ENCODE measurements around the gene NEURL1.
A peak's percentile ranks its signal among the peaks of the same experiment; 100 is the strongest.
"Not testable (repeated sequence)": the region's sequence is repeated elsewhere in the genome, so short reads cannot be mapped to it uniquely, and the experiment has no call there.

Gene NEURL1

DNA sequence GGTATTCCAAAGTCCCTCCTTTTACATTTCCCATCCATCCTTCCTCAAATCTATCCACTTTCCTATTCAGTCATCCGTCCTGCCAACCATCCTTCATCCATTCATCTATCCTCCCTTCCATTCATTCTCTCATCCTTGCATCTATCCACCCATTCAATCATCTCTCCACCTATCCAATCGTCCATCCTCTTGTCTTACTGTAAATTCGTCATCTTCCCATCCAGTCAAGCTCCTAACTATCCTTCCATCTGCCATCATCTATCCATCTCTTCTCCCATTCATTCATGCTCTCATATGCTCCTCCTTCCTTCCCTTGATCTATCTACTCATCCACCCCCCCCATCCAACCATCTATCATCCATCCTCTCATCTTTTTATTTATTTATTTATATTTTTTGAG, 19.4 kb upstream of the NEURL1 start:
- H3K4me3 ChIP-seq (ENCODE audit: insufficient read length, low read depth) = no peak overlapping the region
- H3K9me3 ChIP-seq (ENCODE audit: insufficient read depth, low read length) = no peaks in the 10 kb centered on the region
- TF ChIP-seq ZNF274 (IDR thresholded peaks at IDR 0.05; ENCODE audit: low read depth, low read length) (no peak), SUZ12 (IDR thresholded peaks at IDR 0.05; ENCODE audit: extremely low read depth, insufficient read depth, insufficient read length) (no peak), YY1 (IDR thresholded peaks at IDR 0.05; ENCODE audit: insufficient read depth, insufficient read length) (no peak)
- no peak overlapping the region for H3K9ac ChIP-seq (ENCODE audit: insufficient read length, low read depth)
- DNase-seq (ENCODE audit: low read depth, low spot score) = no peak
- peaks cover 18% of the 10 kb centered on the region for H3K4me1 ChIP-seq (ENCODE audit: insufficient read depth, insufficient read length)
- H3K27me3 ChIP-seq (ENCODE audit: insufficient read depth, insufficient read length) = no peaks in the 10 kb centered on the region
- H3K36me3 ChIP-seq (ENCODE audit: insufficient read depth, insufficient read length, low read length) = no peaks in the 10 kb centered on the region

DNA sequence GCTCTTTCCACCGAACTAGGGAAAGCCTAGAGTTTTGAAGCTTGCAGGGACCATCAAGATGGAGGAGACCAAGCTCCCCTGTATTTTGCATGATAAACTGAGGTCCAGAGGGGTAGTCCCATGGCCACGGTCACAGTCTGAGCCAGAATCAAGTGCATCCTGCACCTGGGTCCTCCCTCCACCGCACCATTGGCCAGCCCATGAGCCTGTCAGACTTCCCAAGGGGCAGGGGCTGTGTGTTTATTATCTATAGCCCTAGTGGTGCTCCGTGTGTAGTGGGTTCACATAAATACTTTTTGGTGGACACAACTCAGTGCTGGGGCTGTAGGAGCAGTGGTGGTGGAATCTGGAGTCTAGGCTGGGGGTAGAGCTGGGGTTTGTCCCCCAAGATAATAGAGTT, 18.1 kb upstream of the NEURL1 start:
- peaks cover 22% of the 10 kb centered on the region for H3K4me1 ChIP-seq (ENCODE audit: insufficient read depth, insufficient read length)
- H3K4me3 ChIP-seq (ENCODE audit: insufficient read length, low read depth) = no peak overlapping the region
- no peak overlapping the region for H3K9ac ChIP-seq (ENCODE audit: insufficient read length, low read depth)
- no peaks in the 10 kb centered on the region for H3K9me3 ChIP-seq (ENCODE audit: insufficient read depth, low read length)
- no peaks in the 10 kb centered on the region for H3K27me3 ChIP-seq (ENCODE audit: insufficient read depth, insufficient read length)
- no peak for DNase-seq (ENCODE audit: low read depth, low spot score)
- no peak for TF ChIP-seq YY1 (IDR thresholded peaks at IDR 0.05; ENCODE audit: insufficient read depth, insufficient read length)
- no peak for TF ChIP-seq SUZ12 (IDR thresholded peaks at IDR 0.05; ENCODE audit: extremely low read depth, insufficient read depth, insufficient read length)
- TF ChIP-seq ZNF274 (IDR thresholded peaks at IDR 0.05; ENCODE audit: low read depth, low read length) = no peak
- H3K36me3 ChIP-seq (ENCODE audit: insufficient read depth, insufficient read length, low read length) = no peaks in the 10 kb centered on the region

DNA sequence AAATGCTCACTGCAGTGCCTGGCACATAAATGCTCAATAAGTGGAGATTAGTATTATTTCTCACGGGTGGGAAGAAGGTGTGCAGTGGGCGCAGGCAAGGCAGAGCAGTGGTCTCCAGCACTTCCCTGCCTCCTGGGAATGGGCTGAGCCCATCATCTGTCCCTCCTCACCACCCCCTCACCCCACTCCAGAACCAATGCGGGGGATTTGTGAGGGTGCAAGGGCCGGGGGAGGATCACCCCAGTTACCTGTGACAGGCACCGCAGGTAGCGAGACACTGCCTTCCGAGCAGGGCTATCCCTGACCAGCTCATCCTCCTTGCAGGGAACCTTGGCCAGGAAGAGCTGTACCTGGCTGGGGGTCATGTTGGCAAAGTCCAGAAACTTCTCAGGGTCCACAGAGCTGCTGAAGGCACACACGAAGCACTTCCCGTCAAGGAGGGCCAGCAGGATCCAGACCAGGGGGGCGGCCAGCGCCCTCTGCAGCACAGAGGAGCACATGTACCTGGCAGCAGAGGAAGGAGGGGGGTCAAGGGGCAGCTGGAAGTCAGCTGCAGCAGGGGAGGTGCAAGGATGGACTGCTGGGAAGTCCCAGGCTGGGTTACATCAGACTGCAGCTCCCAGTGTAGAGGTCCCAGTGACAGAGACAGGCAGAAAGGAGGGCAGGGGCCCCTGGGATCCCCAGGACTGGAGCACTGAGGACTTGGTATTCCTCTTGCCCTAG, 17.3 kb upstream of the NEURL1 start:
- Histone ChIP-seq H3K36me3 (ENCODE audit: insufficient read depth, insufficient read length, low read length) (no peaks in the 10 kb centered on the region), H3K4me1 (ENCODE audit: insufficient read depth, insufficient read length) (peaks cover 22% of the 10 kb centered on the region), H3K9ac (ENCODE audit: insufficient read length, low read depth) (peak overlapping the region; percentile 15), H3K4me3 (ENCODE audit: insufficient read length, low read depth) (no peak overlapping the region), H3K9me3 (ENCODE audit: insufficient read depth, low read length) (no peaks in the 10 kb centered on the region), H3K27me3 (ENCODE audit: insufficient read depth, insufficient read length) (no peaks in the 10 kb centered on the region)
- TF ChIP-seq YY1 (IDR thresholded peaks at IDR 0.05; ENCODE audit: insufficient read depth, insufficient read length) (no peak), ZNF274 (IDR thresholded peaks at IDR 0.05; ENCODE audit: low read depth, low read length) (no peak), SUZ12 (IDR thresholded peaks at IDR 0.05; ENCODE audit: extremely low read depth, insufficient read depth, insufficient read length) (no peak)
- peak; percentile 43 for DNase-seq (ENCODE audit: low read depth, low spot score)

DNA sequence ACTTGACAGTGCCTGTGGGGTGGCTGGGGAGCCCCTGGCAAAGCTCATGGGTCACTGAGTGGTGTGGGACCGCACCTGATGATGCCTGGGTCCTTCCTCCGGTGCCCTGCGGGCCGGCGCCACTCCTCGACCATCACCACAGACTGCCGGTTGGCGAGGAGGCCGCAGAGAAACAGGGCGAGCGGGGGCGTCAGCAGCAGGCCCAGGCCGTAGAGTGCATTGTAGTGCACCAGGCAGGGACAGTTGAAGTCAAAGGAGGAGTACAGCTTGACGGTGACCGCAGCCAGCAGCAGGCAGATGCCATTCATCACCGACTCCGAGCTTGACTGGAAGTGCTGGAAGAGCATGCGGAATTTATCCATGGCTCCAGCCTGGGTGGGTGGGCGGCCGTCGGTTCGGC, 14.8 kb upstream of the NEURL1 start:
- H3K9me3 ChIP-seq (ENCODE audit: insufficient read depth, low read length) = no peaks in the 10 kb centered on the region
- no peaks in the 10 kb centered on the region for H3K36me3 ChIP-seq (ENCODE audit: insufficient read depth, insufficient read length, low read length)
- TF ChIP-seq YY1 (IDR thresholded peaks at IDR 0.05; ENCODE audit: insufficient read depth, insufficient read length) = no peak
- TF ChIP-seq SUZ12 (IDR thresholded peaks at IDR 0.05; ENCODE audit: extremely low read depth, insufficient read depth, insufficient read length) = no peak
- no peak for TF ChIP-seq ZNF274 (IDR thresholded peaks at IDR 0.05; ENCODE audit: low read depth, low read length)
- peaks cover 15% of the 10 kb centered on the region for H3K4me1 ChIP-seq (ENCODE audit: insufficient read depth, insufficient read length)
- H3K4me3 ChIP-seq (ENCODE audit: insufficient read length, low read depth) = no peak overlapping the region
- H3K9ac ChIP-seq (ENCODE audit: insufficient read length, low read depth) = no peak overlapping the region
- DNase-seq (ENCODE audit: low read depth, low spot score) = no peak
- H3K27me3 ChIP-seq (ENCODE audit: insufficient read depth, insufficient read length) = no peaks in the 10 kb centered on the region

DNA sequence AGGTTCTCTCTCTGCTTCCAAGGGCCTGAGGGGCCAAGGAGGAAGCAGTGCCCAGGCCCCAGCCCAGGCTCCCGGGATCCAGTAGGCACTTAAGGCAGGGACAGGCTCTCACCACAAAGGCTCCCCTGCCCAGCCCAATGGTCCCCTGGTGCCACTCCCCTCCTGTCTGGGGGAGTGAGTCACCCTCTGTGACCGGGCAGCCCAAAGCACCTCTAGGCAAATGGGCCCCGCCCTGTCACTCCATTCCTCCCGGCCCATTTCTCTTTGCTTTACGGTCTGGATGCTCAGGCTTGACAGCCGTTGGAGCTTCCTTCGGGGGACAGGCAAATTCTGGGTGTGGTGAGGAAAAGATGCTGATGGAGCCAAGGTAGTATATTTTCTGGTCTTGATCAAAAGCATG, 14.4 kb upstream of the NEURL1 start, which contains the start of gene CALHM3:
CALHM3 (minus strand) TSS at position 106 of the 400 bp plus-strand sequence. CDS start 208 bp downstream, outside the sequence.
- Histone ChIP-seq H3K27me3 (ENCODE audit: insufficient read depth, insufficient read length) (no peaks in the 10 kb centered on the region), H3K36me3 (ENCODE audit: insufficient read depth, insufficient read length, low read length) (no peaks in the 10 kb centered on the region), H3K9me3 (ENCODE audit: insufficient read depth, low read length) (no peaks in the 10 kb centered on the region), H3K4me1 (ENCODE audit: insufficient read depth, insufficient read length) (peaks cover 15% of the 10 kb centered on the region), H3K4me3 (ENCODE audit: insufficient read length, low read depth) (no peak within 1 kb of the TSS), H3K9ac (ENCODE audit: insufficient read length, low read depth) (no peak within 1 kb of the TSS)
- no peak for TF ChIP-seq ZNF274 (IDR thresholded peaks at IDR 0.05; ENCODE audit: low read depth, low read length)
- no peak for TF ChIP-seq YY1 (IDR thresholded peaks at IDR 0.05; ENCODE audit: insufficient read depth, insufficient read length)
- no peak for TF ChIP-seq SUZ12 (IDR thresholded peaks at IDR 0.05; ENCODE audit: extremely low read depth, insufficient read depth, insufficient read length)
- no peak for DNase-seq (ENCODE audit: low read depth, low spot score)

DNA sequence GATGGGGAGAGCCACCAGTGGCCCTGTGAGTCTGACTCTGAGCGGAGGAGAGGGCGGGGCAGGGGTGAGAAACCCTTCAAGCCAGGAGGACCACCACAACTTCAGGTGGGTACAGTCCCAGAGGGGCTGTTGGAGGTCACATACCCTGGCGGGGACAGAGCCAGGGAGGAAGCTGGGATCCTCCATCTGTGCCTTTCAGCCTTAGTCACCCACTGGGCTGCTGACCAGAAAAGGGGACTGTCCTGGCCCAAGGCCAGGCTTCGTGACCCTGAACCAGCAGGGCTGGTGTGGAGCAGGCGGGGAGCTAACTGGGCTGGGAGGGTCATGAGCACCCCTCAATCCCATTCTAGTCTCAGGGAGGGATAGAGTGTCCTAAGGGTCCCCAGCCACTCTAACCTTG, 13.0 kb upstream of the NEURL1 start:
- TF ChIP-seq YY1 (IDR thresholded peaks at IDR 0.05; ENCODE audit: insufficient read depth, insufficient read length) (no peak), ZNF274 (IDR thresholded peaks at IDR 0.05; ENCODE audit: low read depth, low read length) (no peak), SUZ12 (IDR thresholded peaks at IDR 0.05; ENCODE audit: extremely low read depth, insufficient read depth, insufficient read length) (no peak)
- Histone ChIP-seq H3K36me3 (ENCODE audit: insufficient read depth, insufficient read length, low read length) (no peaks in the 10 kb centered on the region), H3K9me3 (ENCODE audit: insufficient read depth, low read length) (no peaks in the 10 kb centered on the region), H3K27me3 (ENCODE audit: insufficient read depth, insufficient read length) (no peaks in the 10 kb centered on the region), H3K9ac (ENCODE audit: insufficient read length, low read depth) (no peak overlapping the region), H3K4me1 (ENCODE audit: insufficient read depth, insufficient read length) (peaks cover 15% of the 10 kb centered on the region), H3K4me3 (ENCODE audit: insufficient read length, low read depth) (no peak overlapping the region)
- DNase-seq (ENCODE audit: low read depth, low spot score) = no peak

DNA sequence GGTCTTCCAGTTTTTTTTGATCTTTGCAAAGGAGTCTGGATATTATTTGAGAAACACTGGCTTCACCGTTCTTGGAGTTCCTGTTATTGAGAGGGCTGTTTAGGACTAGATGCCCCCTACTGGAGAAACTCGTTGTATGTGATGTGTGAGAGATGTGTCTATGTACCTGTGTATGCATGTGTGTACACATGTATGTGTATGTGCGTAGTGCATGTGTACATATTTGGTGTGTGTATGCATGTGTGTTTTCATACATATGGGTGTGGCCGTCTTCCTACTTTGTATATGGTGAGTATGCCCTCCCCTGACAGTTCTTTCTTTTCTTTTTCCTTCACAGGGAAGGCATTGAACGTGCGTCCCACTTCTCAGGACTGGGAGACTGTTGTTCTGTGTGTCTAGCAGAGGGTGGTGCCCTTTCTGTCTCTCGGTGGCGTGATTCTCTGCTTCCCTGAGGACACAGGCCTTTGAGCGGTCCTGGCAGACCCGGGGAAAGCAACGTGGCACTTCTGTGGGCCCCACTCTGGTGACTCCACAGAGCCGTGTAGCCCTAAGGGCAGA, 11.5 kb upstream of the NEURL1 start:
- TF ChIP-seq YY1 (IDR thresholded peaks at IDR 0.05; ENCODE audit: insufficient read depth, insufficient read length) = no peak
- no peak for TF ChIP-seq ZNF274 (IDR thresholded peaks at IDR 0.05; ENCODE audit: low read depth, low read length)
- no peak for TF ChIP-seq SUZ12 (IDR thresholded peaks at IDR 0.05; ENCODE audit: extremely low read depth, insufficient read depth, insufficient read length)
- H3K4me1 ChIP-seq (ENCODE audit: insufficient read depth, insufficient read length) = peaks cover 7% of the 10 kb centered on the region
- no peaks in the 10 kb centered on the region for H3K36me3 ChIP-seq (ENCODE audit: insufficient read depth, insufficient read length, low read length)
- no peak overlapping the region for H3K4me3 ChIP-seq (ENCODE audit: insufficient read length, low read depth)
- no peaks in the 10 kb centered on the region for H3K9me3 ChIP-seq (ENCODE audit: insufficient read depth, low read length)
- H3K27me3 ChIP-seq (ENCODE audit: insufficient read depth, insufficient read length) = no peaks in the 10 kb centered on the region
- no peak overlapping the region for H3K9ac ChIP-seq (ENCODE audit: insufficient read length, low read depth)
- DNase-seq (ENCODE audit: low read depth, low spot score) = no peak

DNA sequence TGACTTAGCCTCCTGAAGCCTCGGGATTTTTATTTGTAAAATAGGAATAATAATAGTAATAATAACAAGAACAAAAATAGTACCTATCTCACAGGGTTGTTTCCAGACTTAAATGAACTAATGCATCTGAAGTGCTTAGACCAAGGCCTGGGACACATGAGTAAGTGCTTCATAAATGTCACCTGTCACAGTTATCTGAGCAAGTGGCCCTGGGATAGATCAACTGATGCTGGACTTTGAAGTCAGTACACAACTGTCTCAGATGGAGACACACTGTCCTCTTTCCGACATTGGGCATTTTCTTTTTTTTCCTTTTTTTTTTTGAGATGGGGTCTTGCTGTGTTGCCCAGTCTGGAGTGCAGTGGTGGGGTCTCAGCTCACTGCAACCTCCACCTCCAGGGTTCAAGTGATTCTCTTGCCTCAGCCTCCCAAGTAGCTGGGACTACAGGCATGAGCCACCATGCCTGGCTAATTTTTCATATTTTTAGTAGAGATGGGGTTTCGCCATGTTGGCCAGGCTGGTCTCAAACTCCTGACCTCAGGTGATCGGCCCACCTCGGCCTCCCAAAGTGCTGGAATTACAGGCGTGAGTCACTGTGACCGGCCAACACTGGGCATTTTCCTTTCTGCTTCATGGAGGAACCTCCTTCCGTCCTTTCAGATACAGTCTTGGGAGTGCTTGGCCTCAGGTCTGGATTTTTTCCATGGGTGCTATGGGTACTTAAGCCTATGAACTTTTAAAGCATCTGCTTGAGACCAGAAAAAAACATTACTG, 6.7 kb upstream of the NEURL1 start:
- H3K9ac ChIP-seq (ENCODE audit: insufficient read length, low read depth) = not testable (repeated sequence)

More for the DNA sequence above, 6.7 kb upstream of the NEURL1 start:
- H3K4me1 ChIP-seq (ENCODE audit: insufficient read depth, insufficient read length) = peaks cover 10% of the 10 kb centered on the region
- not testable (repeated sequence) for H3K27me3 ChIP-seq (ENCODE audit: insufficient read depth, insufficient read length); H3K36me3 ChIP-seq (ENCODE audit: insufficient read depth, insufficient read length, low read length); H3K9me3 ChIP-seq (ENCODE audit: insufficient read depth, low read length); DNase-seq (ENCODE audit: low read depth, low spot score); H3K4me3 ChIP-seq (ENCODE audit: insufficient read length, low read depth)
